Activated T-helper 1 cell treated with Interleukin-2 at 50 U/mL for 16 hours (primary cell): ENCODE data around the gene APOL1.
"Not testable (repeated sequence)": the region's sequence is repeated elsewhere in the genome, so short reads cannot be mapped to it uniquely, and the experiment has no call there.

Experiments
- DNase-seq: peaks from one replicate; pipeline ENCODE4 v3.0.0-alpha.2; 2020; ENCODE audit warnings: low read depth

Gene APOL1

DNA sequence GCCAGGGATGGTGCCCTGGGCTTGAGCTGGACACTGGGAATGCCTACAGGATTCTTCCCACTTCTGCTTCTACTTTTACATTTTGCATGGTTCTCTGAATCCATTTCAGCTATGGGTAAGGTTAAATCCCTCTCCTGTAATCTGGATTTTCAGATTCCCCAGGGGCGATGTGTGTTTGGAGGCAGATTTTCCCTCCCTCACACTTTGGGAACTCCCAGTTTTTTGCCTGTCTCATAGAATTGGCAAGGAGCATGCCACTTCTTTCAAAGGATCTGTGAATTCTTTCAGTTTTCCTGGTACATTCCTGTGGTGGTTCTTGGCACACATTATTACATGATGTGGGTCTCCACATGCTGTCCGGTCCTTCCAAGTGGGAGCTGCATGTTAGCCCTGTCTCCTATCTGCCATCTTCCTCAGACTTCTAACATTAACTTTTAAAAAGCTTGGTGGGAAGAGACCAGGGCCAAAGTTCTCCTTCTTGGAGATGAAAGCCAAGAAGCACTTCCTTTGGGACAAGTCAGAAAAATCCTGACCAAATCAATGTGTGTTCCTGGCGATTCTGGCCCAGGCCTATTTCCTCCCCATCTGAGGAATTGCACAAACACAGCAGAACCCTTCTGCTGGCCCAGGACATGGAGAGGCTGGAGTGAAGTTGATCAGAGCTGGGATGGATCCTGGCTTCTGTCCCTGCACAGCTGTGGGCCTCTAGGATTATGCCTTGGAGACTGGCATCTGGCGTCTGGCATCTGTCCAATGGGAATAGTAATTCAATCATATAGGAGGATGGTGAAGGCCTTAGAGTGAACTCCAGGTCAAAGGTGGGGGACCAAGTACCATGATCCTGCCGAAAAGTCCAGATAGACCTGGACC, 8.2 kb upstream of the APOL1 start:
- no peak for DNase-seq

DNA sequence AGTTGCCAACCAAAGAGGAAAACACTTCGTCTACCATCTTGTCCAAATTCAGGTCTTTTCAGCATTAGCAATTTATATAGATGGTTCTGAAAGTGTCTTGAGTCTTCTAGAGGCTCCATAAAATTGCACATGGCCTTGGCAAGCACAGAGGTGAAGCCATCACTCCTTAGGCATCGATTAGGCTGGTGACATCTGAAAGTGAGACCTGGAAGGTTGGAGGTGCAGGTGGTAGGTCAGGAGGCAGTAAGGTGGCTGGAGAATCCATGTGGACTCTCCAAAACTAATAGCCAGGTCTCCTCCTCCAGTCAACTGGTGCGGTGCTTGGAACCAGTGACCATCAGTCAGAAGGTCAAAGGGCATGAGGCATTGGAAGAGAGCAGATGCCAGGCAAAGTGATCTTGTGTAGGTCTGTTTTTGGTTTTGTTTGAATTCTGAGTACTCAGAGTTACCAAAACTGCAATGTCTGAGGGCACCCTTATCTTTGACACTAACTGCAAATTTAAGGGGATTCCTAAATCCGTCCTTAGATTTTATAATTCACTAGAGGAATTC, 7.1 kb upstream of the APOL1 start:
- DNase-seq, result no peak

DNA sequence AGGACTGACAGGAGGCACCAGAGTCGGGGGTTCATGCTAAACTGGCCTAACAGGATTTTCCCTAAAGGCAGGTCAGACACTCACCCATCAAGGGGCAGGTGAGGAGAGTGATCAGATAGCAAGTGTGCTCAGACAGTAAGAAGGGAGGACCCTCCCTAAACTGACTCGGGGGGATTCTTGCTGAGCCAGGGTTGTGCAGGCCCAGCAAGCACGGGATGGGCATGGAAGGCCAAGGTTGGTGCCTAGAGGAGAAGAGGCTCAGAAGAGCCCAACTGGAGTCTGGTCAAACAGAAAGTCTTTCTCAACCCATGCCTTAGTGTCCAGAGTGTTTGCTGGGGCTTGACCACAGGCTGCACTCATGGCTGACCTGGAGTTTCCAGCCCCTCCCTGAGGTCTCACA, 6.2 kb upstream of the APOL1 start:
- no peak for DNase-seq

DNA sequence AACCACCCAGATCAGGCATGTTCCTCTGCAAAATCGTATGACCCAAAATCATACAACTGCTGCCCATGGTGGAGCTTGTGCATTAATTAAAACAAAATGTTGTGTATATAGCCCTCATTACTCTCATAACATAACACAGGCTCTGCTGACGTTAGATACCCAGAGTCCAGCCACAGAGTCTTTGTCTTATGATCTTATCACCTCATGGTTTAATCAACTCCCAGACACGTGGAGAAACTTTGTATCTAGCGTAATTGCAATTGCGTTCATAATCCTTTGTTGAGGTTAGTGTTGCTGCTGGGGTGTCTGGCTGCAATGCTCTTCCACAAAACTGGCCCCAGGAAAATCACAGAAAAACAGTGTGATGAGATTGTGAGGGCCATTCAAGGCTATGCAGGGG, 5.0 kb upstream of the APOL1 start:
- no peak for DNase-seq

DNA sequence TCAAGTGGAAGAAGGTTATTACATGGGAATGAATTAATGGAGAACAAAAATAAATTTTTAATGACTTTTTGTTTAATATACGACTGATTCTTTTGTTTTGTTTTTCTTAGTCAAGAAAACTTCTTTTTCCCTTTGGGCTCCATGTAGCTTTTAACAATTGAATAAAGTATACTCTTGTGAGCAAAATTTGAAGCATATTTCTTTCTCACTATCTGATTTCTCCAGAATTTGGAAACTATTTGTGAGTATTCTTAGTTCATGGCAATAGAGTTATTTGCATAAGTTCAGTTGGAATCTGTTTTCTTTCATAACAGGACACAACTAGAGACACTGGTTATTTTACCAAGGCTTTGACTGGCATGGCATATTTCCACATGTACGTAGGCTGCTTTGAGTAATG, 3.8 kb upstream of the APOL1 start:
- DNase-seq, result no peak

DNA sequence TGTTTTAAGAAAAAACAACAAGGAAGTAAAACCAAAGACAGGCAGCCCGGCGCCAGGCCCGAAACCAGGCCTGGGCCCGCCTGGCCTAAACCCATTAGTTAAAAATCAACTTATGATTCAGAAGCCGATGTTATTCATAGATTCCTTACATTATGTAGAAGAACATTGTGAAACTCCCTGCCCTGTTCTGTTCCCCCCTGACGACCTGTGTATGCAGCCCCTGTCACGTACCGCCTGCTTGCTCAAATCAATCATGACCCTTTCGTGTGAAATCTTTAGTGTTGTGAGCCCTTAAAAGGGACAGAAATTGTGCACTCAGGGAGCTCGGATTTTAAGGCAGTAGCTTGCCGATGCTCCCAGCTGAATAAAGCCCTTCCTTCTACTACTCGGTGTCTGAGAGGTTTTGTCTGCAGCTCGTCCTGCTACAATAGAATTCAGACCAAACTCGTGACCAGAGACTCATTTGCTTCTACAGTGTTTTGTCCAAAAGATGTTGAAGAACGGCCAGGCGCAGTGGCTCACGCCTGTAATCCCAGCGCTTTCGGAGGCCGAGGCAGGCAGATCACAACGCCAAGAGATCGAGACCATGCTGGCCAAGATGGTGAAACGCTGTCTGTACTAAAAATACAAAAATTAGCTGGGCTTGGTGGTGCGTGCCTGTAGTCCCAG, 2.5 kb upstream of the APOL1 start:
- DNase-seq, result not testable (repeated sequence)

DNA sequence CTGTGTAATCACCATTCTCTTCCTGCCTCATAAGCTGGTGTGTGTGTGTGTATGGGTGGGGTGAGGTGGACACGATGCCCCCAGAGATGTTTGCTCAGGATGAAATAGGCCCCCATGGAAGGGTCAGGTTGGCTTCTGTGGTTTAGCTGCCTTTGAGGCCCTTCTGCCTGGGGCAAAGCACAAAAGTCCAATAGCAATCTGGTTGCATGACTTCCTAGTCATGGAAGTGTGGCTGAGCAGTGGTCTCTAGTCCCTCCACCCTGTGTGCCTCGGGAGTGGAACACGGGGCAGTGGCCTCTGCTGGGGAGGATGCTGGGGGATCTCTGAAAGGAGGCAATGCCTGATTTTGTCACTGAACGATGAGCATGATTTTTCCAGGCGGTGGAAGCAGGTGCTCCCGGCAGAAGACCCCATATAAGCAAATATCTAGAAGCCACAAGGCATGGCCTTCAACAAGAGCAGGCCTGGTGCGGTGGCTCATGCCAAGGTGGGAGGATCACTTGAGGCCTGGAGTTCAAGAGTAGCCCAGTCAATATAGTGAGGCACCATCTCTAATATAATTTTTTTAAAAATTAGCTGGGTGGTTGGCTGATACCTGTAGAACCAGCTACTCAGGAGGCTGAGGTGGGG, 839 bp upstream of the APOL1 start:
- DNase-seq, result not testable (repeated sequence)

DNA sequence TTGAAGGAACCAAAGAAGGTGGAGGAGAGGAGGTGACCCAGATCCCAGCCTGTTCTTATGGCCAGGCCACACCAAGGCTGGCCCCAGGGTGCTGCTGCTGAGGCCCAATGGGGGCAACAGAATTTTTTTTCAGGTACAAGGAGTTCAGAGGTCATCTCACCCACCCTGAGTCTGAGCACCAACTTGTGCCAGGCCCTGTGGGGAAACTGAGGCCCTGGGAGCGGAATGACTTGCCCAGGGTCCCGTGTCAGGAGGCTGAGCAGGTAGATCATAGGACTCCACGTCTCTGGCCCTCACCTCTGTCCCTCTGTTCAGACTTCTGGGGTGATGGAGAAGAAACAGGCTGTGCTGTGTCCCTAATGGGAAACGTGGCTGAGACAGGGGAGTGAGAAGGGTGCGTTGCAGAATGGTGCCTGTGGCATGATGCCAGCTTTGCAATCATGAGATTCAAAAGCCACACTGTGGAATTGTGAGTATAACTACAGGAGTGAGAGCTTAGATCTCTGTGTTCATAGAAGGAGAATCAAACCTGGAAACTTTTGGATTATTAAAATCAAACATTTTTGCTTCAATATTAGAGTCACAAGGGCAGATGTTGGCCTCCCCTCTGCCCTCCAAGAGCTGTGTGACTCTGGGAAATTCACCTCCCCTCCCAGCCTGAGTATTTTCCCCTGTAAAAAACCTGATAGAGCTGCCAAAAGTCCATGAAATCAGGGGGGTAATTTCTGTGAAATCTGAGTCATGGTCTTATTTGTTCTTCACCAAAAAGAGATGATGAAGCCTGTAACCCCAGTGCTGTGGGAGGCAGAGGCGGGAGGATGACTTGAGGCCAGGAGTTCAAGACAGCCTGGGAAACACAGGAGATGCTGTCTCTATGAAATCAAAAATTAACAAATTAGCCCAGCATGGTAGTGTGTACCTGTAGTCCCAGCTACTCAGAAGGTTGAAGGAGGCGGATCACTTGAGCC, 874 bp downstream of the APOL1 start:
- DNase-seq, result no peak

DNA sequence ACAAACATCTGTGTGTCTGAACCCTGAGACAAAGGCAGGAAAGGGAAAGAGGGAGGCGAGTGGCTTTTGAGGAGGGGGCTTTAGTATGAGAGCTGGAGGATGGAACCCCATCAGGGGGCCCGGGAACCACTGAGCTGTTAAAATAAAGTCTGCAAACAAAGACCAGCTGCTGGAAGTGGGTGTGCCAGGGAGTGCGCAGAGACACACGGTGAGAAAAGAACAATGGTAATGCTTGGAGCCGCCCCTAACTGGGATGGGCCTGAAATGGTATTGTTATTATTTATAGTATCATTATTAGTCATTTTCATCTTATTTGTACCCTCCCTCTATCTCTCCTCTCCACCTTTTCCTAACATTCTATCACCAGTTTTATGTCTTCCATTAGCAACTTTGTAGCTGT, 2.6 kb downstream of the APOL1 start:
- DNase-seq, result not testable (repeated sequence)

DNA sequence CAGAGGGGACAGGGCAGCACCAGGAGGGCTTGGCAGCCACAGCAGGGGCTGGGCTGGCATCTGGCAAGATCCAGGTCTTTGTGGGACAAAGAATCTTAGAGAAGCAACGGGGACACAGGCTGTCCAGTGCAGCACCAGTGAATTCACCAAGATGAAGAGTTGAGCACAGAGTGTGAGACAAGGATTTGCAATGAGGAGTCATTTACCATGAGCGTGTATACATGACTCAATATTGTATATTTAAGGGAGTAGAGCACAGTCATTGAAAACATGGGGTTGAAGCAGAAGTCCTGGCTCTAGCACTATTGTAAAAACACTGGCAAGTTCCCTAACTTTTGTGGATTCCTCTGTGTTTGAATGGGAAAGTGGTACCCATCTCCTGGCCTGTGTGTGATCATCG, 3.5 kb downstream of the APOL1 start:
- no peak for DNase-seq

DNA sequence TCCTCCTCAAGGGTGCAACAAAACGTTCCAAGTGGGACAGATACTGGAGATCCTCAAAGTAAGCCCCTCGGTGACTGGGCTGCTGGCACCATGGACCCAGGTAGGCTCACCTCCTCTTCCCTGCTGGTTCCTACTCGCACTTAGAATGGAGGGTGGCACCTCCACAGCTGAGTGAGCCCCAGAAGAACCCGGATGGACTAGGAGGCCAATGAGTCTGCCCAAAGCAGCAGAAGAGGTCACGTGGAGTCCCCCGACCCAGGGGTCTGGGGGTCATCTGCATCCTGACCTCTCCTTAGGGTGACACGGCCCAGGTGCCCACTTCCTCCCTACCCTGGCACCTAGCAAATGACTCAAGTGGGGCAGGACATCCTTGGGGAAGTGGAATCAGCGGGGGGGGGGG, 4.4 kb downstream of the APOL1 start:
- DNase-seq, result no peak

DNA sequence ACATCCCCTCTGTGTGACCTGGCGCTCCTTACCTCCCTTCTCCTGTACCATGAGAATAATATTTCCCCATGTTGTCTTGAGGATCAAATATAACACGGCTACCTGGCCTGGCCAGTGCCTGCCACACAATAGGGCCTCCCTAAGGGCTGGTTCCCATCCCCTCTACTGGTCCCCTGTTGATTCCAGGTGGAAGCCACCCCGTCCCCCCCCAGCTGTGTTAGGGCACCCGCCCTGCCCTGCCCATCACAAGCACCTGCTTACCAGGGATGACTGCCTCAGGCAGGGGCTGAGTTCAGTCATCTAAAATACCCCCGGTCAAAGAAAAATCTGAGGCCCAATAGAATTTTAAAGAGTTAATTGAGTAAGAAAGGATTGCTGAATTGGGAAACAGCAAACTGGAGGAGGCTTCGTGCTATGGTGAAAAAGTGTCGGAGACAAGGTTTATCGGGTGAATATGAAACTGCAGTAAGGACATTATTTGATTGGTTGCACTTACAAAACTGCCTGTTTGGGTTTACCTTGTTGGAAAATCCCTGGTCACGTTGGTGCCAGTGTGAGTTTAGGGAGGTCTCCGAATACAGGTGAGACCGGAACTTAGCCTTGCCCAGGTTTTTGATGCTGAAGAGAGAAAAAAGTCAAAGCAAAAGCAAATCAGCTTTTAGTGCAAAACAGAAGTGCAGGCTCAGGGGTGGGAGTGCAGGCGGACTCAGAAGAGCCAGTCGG, 5.2 kb downstream of the APOL1 start:
- DNase-seq, result no peak

DNA sequence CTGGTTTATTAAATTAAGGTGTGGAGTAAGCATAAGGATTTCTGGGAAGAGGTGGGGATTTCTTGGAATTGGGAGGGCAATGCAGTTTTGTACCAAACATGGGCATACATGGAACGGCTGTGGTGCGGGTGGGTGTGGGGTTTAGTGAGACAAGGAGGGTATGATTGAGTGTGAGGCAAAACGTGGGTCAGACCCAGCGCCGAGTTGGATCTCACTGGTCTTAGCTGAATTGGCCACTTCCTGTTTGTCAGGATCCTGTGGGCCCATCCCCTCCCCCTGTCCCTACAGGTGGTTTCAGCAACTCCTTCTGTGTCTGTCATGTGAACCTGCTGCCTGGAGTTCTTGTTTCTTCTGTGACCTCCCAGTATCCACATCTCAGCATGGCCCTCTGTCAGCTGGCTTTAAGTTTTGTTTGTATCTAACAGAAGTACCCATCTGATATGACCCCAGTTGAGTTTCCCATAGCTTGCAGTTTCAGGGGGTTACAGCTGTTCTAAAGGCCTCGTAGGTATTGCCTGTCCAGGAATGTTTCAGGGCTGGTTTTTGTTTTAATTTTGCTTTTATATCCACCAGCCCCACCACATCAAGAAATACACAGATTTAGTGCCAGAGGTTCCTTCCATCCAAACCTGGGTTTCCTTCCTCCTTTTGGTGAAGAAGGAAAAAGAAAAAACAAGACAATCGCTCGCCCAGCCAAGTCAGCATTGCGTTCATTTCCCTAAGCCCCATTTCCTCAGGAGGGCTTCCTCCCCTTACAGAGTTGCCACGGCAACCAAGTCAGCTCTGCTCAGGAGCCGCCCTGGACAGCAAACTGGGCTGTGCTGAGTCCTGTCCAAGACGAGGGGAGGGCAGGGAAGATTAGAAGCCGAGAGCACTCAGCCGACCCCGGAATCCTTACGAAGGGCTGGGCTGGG, 6.0 kb downstream of the APOL1 start:
- DNase-seq, result no peak

DNA sequence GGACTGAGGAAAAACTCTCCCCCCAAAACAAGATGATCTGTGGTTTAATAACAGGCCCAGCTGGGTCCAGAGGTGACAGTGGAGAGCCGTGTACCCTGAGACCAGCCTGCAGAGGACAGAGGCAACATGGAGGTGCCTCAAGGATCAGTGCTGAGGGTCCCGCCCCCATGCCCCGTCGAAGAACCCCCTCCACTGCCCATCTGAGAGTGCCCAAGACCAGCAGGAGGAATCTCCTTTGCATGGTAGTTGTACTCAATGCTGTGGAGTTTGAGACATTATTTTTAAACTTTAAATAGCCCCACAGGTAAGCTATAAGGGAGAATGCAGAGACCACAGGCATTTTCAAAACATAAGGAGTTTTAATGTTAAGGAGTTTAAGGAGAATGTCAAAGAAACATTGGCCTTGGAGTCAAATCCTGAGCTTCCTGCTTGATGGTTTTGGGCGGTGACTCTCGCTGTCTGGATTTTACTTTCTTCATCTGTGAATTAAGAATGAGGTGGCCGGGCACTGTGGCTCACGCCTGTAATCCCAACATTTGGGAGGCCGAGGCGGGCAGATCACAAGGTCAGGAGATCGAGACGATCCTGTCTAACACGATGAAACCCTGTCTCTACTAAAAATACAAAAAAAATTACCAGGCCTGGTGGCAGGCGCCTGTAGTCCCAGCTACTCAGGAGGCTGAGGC, 6.8 kb downstream of the APOL1 start:
- DNase-seq, result no peak

DNA sequence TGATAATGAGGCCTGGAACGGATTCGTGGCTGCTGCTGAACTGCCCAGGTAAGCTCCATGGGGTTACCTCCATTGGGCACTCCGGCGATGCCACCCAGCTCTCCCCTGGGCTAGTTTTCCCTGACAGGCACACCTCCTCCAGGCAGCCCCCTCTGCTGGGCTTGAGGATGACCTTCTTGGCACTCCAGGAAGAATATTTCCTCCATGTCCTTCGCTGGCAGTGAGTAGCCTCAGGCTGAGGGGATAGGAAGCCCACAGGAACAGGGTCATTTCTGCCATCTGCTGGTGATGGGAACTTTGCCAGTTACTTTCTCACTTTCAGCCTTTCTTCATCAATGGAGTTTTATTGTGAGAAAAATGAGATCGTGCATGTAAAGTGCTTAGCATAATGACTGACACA, 8.7 kb downstream of the APOL1 start:
- not testable (repeated sequence) for DNase-seq

DNA sequence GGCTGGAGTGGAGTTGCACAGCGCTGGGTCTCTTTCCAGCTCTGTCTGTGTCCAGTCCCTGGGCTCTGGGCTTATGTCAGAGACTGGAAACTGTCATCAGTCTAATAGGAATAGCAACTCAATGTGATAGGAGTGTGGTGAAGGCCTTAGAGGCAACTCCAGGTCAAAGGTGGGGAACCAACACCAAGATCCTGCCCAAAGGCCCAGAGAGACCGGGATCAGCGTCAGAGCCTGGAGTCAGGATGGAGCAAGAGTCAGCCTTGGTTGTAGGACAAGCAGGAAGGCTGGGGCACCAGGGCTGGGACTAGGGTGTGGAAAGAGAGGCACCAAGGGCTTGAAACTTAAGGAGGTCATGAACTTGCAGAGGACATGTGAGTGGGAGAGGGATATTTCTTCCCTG, 9.4 kb downstream of the APOL1 start:
- DNase-seq, result not testable (repeated sequence)

DNA sequence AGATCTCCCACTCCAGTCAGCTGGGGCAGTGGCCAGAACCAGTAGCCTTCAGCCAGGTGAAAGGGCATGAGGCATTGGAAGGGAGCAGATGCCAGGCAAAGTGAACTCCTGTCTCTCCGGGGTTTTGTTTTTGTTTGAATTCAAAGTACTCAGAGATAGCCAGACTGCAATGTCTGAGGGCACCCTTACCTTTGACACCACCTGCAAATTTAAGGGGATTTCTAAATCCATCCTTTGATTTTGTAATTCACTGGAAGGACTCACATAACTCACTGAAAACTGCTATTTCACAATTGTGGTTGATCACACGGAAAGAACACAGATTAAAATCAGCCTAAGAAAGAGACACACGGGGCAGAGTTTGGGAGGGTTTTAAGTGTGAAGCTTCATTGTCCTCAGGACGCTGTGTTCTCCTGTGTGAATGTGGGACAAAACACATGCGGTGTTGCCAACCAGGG, 10.3 kb downstream of the APOL1 start:
- DNase-seq, result not testable (repeated sequence)

DNA sequence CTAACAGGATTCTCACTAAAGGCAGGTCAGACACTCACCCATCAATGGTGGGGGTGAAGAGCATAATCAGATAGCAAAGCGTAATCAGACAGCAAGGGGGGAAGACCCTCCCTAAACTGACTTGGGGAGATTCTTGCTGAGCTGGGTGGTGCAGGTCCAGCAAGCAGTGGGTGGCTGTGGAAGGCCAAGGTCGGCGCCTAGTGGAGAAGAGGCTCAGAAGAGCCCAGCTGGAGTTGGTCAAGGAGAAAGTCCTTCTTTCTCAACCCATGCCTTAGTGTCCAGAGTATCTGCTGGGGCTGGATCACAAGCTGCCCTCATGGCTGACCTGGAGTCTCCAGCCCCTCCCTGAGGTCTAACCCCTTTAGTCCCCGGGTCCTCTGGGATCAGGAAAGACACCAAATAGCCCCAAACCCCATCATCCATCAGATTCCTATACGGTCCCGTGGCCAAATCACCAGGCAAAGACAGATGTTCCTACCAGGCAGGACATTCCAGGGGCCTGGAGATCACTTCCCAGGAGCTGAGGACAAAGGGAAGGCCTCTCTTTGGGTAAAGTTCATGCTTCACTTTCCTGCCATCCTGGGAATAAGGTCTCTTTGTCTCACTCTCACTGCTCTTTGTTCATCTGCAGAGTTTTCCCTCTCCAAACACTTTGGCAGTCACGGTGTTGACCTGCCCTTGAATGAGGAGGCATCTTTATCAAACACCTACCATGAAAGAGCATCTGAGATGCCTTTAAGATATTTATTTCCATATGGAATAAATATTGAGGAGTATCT, 11.1 kb downstream of the APOL1 start:
- DNase-seq, result not testable (repeated sequence)
